K562 (cell line): ENCODE measurements around the gene ESPL1. TPM values are rescaled to one million over a fixed set of nuclear protein-coding genes. Genes with fewer than 3 reads are reported as not detected.

ENCODE experiments used
- BRD4 ChIP-seq: fragments of 200-600 bp; sonication (generic); IDR thresholded peaks from 2 replicates; pipeline ENCODE4 v1.6.1; 2017; ENCODE audit warnings: inconsistent platforms
- CBFB ChIP-seq: sonication (generic); formaldehyde crosslinking; IDR thresholded peaks from 2 replicates; pipeline ENCODE4 v1.4.0; 2020; ENCODE audit warnings: mild to moderate bottlenecking, missing genetic modification reagents
- EHMT2 ChIP-seq: fragments of 450-650 bp; IDR thresholded peaks from 2 replicates; pipeline ENCODE4 v1.6.1; 2018; ENCODE audit warnings: antibody characterized with exemption
- ETV6 ChIP-seq, 3 experiments: fragments of 150-350 bp in 1 of 3; sonication (generic) in 1 of 3; formaldehyde crosslinking in 1 of 3; IDR thresholded peaks; 2 replicates each; pipeline versions ENCODE4 v1.6.1 to v1.8.0; 2014 to 2022; ENCODE audit warnings: borderline replicate concordance in 2 of 3, low read depth in 2 of 3, antibody characterized with exemption in 1 of 3, low read length in 1 of 3, mild to moderate bottlenecking in 1 of 3, missing genetic modification reagents in 1 of 3
- FOXP1 ChIP-seq: sonication (generic); formaldehyde crosslinking; IDR thresholded peaks from 2 replicates; pipeline ENCODE4 v1.8.0; 2022; ENCODE audit warnings: mild to moderate bottlenecking, missing genetic modification reagents
- HDGF ChIP-seq: fragments of 450-650 bp; IDR thresholded peaks from 2 replicates; pipeline ENCODE4 v1.6.1; 2016
- HLTF ChIP-seq: fragments of 450-650 bp; IDR thresholded peaks from 2 replicates; pipeline ENCODE4 v1.6.1; 2016
- HNRNPLL ChIP-seq: fragments of 200-400 bp; formaldehyde crosslinking; IDR thresholded peaks from 2 replicates; pipeline ENCODE4 v1.6.1; 2017; ENCODE audit warnings: low read length, low read depth, mild to moderate bottlenecking; ENCODE audit not compliant: poor library complexity, severe bottlenecking
- MAFG ChIP-seq: fragments of 450-650 bp; conservative IDR thresholded peaks from 2 replicates; pipeline ENCODE4 v1.6.1; 2016; ENCODE audit warnings: missing genetic modification characterization, missing compliant biosample characterization
- NFRKB ChIP-seq: fragments of 450-650 bp; IDR thresholded peaks from 2 replicates; pipeline ENCODE4 v1.6.1; 2016; ENCODE audit warnings: low read depth
- NR2C2 ChIP-seq, 2 experiments: fragments of 200-800 bp in 1 of 2; sonication (Bioruptor generic) in 1 of 2; sonication (generic) in 1 of 2; formaldehyde crosslinking in 1 of 2; IDR thresholded peaks; 2 replicates each; pipeline versions ENCODE4 v1.6.1 to v1.8.0; 2016 to 2022; ENCODE audit warnings: mild to moderate bottlenecking in 1 of 2, missing compliant biosample characterization in 1 of 2, missing genetic modification characterization in 1 of 2, missing genetic modification reagents in 1 of 2
- PML ChIP-seq: IDR thresholded peaks from 2 replicates; pipeline ENCODE4 v1.6.1; 2012; ENCODE audit warnings: low read length, inconsistent platforms
- ZNF134 ChIP-seq: fragments of 250-450 bp; sonication (Bioruptor Pico); conservative IDR thresholded peaks from 2 replicates; pipeline ENCODE4 v1.4.0; 2020
- ZNF253 ChIP-seq: fragments of 250-450 bp; sonication (Bioruptor Pico); conservative IDR thresholded peaks from 2 replicates; pipeline ENCODE4 v1.6.1; 2021; ENCODE audit warnings: mild to moderate bottlenecking
- ZNF311 ChIP-seq: fragments of 250-450 bp; sonication (Bioruptor Pico); IDR thresholded peaks from 2 replicates; pipeline ENCODE4 v1.4.0; 2020; ENCODE audit warnings: mild to moderate bottlenecking, moderate library complexity
- ZNF41 ChIP-seq: fragments of 250-450 bp; sonication (Bioruptor Pico); conservative IDR thresholded peaks from 2 replicates; pipeline ENCODE4 v1.4.0; 2020; ENCODE audit warnings: mild to moderate bottlenecking
- ZNF778 ChIP-seq: fragments of 450-650 bp; formaldehyde crosslinking; IDR thresholded peaks from 2 replicates; pipeline ENCODE4 v1.4.0; 2020; ENCODE audit warnings: mild to moderate bottlenecking, moderate library complexity
- polyA plus RNA-seq, 8 experiments: library from polyadenylated mRNA; depleted of rRNA in 4 of 8; stranded (reverse) in 5 of 8; unstranded in 3 of 8; fragments of >200 nt; fragmentation: Nextera tagmentation in 2 of 8; fragmentation: Illumina TruSeq in 1 of 8; extraction: Ambion mirVana in 2 of 8; extraction: Trizol in 1 of 8; gene quantifications; 2 replicates each; pipeline versions ENCODE4 v1.2.1 to v1.2.3, GENCODE V29; 2011 to 2014; ENCODE audit warnings: inconsistent platforms in 1 of 8, missing spikeins in 1 of 8
- total RNA-seq, 7 experiments: library from RNA; depleted of rRNA in 6 of 7; stranded (reverse); fragments of >200 nt in 6 of 7; fragmentation: Illumina TruSeq in 2 of 7; extraction: Trizol in 2 of 7; gene quantifications; 2 replicates each; pipeline versions ENCODE4 v1.2.1 to v1.2.3, GENCODE V29; 2011 to 2021; ENCODE audit warnings: low replicate concordance in 1 of 7
- TF ChIP-seq, protein P1 (sequence below): fragments of 450-650 bp; IDR thresholded peaks from 2 replicates; pipeline ENCODE4 v1.6.1; 2016; ENCODE audit warnings: low read depth
- TF ChIP-seq, protein P2 (sequence below): sonication (generic); formaldehyde crosslinking; IDR thresholded peaks from 2 replicates; pipeline ENCODE4 v1.8.0; 2022; ENCODE audit warnings: missing genetic modification reagents, mild to moderate bottlenecking, borderline replicate concordance

ESPL1 gene
- total and polyA plus RNA-seq, 9 of the 15 experiments (the other 6 are each of a cell fraction or from before 2014, with no cell fraction given): 1.2 to 55.0 (median 18.7) TPM

DNA sequence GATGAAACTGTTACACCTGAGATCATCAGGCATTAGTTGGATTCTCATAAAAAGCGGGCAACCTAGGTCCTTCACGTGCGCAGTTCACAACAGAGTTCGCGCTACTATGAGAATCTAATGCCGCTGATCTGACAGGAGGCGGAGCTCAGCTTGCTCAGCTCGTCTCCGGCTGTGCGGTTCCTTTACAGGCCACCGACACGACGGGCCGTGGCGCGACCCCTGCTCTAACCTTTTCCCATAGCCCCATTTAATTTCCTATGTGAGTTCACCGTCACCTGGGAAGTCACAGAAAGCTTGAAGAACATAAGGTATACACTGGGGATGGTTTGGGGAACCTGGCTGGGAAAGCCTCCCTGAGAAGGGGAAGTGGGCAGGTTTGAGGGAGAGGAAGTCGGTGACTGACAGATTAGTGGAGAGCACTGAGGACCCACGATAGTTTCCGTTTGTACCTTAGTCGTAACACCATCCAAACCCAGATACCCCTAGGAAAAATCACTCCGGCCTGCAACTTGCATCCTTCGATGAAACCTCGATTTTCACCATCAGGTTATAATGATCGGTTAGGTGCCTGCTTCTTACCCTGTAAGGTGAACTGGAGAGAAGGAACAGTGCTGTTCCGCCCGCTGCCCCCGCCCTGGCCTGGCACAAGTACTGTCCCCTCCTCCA, 56.1 kb downstream of the ESPL1 start (continued):
- TF ChIP-seq, protein P1, sequence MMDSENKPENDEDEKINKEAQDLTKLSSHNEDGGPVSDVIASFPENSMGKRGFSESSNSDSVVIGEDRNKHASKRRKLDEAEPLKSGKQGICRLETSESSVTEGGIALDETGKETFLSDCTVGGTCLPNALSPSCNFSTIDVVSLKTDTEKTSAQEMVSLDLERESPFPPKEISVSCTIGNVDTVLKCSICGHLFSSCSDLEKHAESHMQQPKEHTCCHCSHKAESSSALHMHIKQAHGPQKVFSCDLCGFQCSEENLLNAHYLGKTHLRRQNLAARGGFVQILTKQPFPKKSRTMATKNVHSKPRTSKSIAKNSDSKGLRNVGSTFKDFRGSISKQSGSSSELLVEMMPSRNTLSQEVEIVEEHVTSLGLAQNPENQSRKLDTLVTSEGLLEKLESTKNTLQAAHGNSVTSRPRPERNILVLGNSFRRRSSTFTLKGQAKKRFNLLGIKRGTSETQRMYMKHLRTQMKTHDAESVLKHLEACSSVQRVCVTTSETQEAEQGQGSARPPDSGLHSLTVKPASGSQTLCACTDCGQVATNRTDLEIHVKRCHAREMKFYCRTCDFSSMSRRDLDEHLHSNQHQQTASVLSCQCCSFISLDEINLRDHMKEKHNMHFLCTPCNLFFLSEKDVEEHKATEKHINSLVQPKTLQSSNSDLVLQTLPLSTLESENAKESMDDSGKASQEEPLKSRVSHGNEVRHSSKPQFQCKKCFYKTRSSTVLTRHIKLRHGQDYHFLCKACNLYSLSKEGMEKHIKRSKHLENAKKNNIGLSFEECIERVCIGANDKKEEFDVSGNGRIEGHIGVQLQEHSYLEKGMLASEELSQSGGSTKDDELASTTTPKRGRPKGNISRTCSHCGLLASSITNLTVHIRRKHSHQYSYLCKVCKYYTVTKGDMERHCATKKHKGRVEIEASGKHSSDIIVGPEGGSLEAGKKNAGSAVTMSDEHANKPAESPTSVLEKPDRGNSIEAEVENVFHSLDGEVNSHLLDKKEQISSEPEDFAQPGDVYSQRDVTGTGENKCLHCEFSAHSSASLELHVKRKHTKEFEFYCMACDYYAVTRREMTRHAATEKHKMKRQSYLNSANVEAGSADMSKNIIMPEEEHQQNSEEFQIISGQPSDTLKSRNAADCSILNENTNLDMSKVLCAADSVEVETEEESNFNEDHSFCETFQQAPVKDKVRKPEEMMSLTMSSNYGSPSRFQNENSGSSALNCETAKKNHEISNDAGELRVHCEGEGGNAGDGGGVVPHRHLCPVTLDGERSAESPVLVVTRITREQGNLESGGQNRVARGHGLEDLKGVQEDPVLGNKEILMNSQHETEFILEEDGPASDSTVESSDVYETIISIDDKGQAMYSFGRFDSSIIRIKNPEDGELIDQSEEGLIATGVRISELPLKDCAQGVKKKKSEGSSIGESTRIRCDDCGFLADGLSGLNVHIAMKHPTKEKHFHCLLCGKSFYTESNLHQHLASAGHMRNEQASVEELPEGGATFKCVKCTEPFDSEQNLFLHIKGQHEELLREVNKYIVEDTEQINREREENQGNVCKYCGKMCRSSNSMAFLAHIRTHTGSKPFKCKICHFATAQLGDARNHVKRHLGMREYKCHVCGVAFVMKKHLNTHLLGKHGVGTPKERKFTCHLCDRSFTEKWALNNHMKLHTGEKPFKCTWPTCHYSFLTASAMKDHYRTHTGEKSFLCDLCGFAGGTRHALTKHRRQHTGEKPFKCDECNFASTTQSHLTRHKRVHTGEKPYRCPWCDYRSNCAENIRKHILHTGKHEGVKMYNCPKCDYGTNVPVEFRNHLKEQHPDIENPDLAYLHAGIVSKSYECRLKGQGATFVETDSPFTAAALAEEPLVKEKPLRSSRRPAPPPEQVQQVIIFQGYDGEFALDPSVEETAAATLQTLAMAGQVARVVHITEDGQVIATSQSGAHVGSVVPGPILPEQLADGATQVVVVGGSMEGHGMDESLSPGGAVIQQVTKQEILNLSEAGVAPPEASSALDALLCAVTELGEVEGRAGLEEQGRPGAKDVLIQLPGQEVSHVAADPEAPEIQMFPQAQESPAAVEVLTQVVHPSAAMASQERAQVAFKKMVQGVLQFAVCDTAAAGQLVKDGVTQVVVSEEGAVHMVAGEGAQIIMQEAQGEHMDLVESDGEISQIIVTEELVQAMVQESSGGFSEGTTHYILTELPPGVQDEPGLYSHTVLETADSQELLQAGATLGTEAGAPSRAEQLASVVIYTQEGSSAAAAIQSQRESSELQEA: no peak
- TF ChIP-seq ZNF134 (CRISPR knock-in tag): no peak
- TF ChIP-seq ZNF311 (CRISPR knock-in tag): no peak
- TF ChIP-seq ZNF778 (CRISPR knock-in tag): no peak
- no peak for TF ChIP-seq BRD4
- TF ChIP-seq ZNF41 (CRISPR knock-in tag): no peak
- TF ChIP-seq NFRKB: 0 out of 2 replicates have a peak, but pooled peaks have one; percentile 37
- TF ChIP-seq, protein P2, sequence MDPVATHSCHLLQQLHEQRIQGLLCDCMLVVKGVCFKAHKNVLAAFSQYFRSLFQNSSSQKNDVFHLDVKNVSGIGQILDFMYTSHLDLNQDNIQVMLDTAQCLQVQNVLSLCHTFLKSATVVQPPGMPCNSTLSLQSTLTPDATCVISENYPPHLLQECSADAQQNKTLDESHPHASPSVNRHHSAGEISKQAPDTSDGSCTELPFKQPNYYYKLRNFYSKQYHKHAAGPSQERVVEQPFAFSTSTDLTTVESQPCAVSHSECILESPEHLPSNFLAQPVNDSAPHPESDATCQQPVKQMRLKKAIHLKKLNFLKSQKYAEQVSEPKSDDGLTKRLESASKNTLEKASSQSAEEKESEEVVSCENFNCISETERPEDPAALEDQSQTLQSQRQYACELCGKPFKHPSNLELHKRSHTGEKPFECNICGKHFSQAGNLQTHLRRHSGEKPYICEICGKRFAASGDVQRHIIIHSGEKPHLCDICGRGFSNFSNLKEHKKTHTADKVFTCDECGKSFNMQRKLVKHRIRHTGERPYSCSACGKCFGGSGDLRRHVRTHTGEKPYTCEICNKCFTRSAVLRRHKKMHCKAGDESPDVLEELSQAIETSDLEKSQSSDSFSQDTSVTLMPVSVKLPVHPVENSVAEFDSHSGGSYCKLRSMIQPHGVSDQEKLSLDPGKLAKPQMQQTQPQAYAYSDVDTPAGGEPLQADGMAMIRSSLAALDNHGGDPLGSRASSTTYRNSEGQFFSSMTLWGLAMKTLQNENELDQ (CRISPR knock-in tag): no peak
- no peak for TF ChIP-seq ZNF253 (CRISPR knock-in tag)
- TF ChIP-seq CBFB: no peak
- TF ChIP-seq NR2C2 (CRISPR knock-in tag; IDR thresholded peaks at IDR 0.05): peak; percentile 77; the same call in 1 of the 2 replicates
- no peak for TF ChIP-seq NR2C2 (tag; IDR thresholded peaks at IDR 0.05)
- no peak for TF ChIP-seq ETV6 (IDR thresholded peaks at IDR 0.05; ENCODE audit: borderline replicate concordance in 1 of 2, low read depth in 2 of 2, low read length in 1 of 2)
- no peak for TF ChIP-seq ETV6 (CRISPR knock-in tag; IDR thresholded peaks at IDR 0.05; ENCODE audit: borderline replicate concordance)
- no peak; the same call in 1 of the 2 replicates for TF ChIP-seq HLTF
- no peak for TF ChIP-seq MAFG (tag)
- TF ChIP-seq EHMT2: no peak
- no peak; the same call in 1 of the 2 replicates for TF ChIP-seq PML
- TF ChIP-seq HDGF: no peak
- TF ChIP-seq FOXP1 (CRISPR knock-in tag): no peak
- TF ChIP-seq HNRNPLL: peak; percentile 67
